ENCODE results near the gene NOTCH2NLA.
"Not testable (repeated sequence)": the region's sequence is repeated elsewhere in the genome, so short reads cannot be mapped to it uniquely, and the experiment has no call there.

DNA sequence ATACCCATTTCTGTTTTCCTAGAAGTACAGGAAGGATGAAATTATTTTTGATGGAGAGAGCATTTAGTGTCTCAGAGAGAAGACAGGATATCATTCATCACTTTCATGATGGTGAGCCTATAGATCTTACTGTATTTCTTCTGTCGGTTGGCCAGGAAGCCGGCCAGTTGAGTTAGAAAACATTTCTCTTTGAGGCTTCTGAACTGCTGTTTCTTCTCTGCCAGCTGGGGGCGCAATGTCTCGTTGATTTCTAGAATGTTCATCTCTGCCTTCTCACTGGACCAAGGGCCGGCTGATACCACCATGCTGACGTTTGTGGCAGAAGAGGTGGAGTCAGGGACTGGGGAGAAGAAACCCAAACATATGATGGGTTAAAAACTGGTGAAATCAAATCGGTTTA lies 84.4 kb downstream of the NOTCH2NLA start, which contains the start of gene NBPF10:
- TF ChIP-seq, protein P1, sequence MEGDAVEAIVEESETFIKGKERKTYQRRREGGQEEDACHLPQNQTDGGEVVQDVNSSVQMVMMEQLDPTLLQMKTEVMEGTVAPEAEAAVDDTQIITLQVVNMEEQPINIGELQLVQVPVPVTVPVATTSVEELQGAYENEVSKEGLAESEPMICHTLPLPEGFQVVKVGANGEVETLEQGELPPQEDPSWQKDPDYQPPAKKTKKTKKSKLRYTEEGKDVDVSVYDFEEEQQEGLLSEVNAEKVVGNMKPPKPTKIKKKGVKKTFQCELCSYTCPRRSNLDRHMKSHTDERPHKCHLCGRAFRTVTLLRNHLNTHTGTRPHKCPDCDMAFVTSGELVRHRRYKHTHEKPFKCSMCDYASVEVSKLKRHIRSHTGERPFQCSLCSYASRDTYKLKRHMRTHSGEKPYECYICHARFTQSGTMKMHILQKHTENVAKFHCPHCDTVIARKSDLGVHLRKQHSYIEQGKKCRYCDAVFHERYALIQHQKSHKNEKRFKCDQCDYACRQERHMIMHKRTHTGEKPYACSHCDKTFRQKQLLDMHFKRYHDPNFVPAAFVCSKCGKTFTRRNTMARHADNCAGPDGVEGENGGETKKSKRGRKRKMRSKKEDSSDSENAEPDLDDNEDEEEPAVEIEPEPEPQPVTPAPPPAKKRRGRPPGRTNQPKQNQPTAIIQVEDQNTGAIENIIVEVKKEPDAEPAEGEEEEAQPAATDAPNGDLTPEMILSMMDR (IDR thresholded peaks at IDR 0.05), result not testable (repeated sequence)
- not testable (repeated sequence) for TF ChIP-seq POLR2A, POLR2AphosphoS5 (IDR thresholded peaks at IDR 0.05)
